HepG2 (cell line): ENCODE measurements around the gene C1QTNF6. TPM values are rescaled to one million over a fixed set of nuclear protein-coding genes. Genes with fewer than 3 reads are reported as not detected.

Experiments
- ARID5B ChIP-seq: IDR thresholded peaks from 2 replicates; pipeline ENCODE4 v1.4.0; 2020; ENCODE audit warnings: mild to moderate bottlenecking, missing genetic modification reagents
- ELF4 ChIP-seq: sonication (generic); formaldehyde crosslinking; IDR thresholded peaks from 2 replicates; pipeline ENCODE4 v1.5.0; 2020; ENCODE audit warnings: missing genetic modification reagents, mild to moderate bottlenecking, moderate library complexity, borderline replicate concordance
- MYPOP ChIP-seq: sonication (generic); formaldehyde crosslinking; IDR thresholded peaks from 2 replicates; pipeline ENCODE4 v1.8.1; 2023; ENCODE audit warnings: mild to moderate bottlenecking, moderate library complexity, missing genetic modification reagents
- NR2F6 ChIP-seq, 2 experiments: IDR thresholded peaks; 2 replicates each; pipeline ENCODE4 v1.6.1; 2016; ENCODE audit warnings: antibody characterized with exemption in 1 of 2, mild to moderate bottlenecking in 1 of 2
- RFX3 ChIP-seq: IDR thresholded peaks from 2 replicates; pipeline ENCODE4 v1.6.1; 2016; ENCODE audit warnings: missing biosample characterization, missing genetic modification reagents
- THAP7 ChIP-seq: sonication (generic); formaldehyde crosslinking; IDR thresholded peaks from 2 replicates; pipeline ENCODE4 v1.8.1; 2023; ENCODE audit warnings: mild to moderate bottlenecking, missing genetic modification reagents
- ZBTB49 ChIP-seq: sonication (generic); formaldehyde crosslinking; IDR thresholded peaks from 2 replicates; pipeline ENCODE4 v1.4.0; 2020; ENCODE audit warnings: missing genetic modification reagents, borderline replicate concordance
- ZNF335 ChIP-seq: sonication (generic); formaldehyde crosslinking; IDR thresholded peaks from 2 replicates; pipeline ENCODE4 v1.4.0; 2020; ENCODE audit warnings: missing genetic modification reagents
- ZNF609 ChIP-seq: sonication (generic); formaldehyde crosslinking; IDR thresholded peaks from 2 replicates; pipeline ENCODE4 v1.4.0; 2020; ENCODE audit warnings: mild to moderate bottlenecking, missing genetic modification reagents, borderline replicate concordance
- ZNF639 ChIP-seq: conservative IDR thresholded peaks from 2 replicates; pipeline ENCODE4 v1.6.1; 2018; ENCODE audit warnings: missing genetic modification reagents
- polyA plus RNA-seq, 8 experiments: library from polyadenylated mRNA; depleted of rRNA in 3 of 8; stranded (reverse) in 7 of 8; unstranded in 1 of 8; fragments of >200 nt; fragmentation: Illumina TruSeq in 4 of 8; extraction: Trizol in 4 of 8; gene quantifications; 2 replicates each; pipeline versions ENCODE4 v1.2.1 to v1.2.3, GENCODE V29; 2011 to 2016; ENCODE audit warnings: low read depth in 4 of 8, missing spikeins in 1 of 8, mixed read lengths in 1 of 8; ENCODE audit not compliant: insufficient read depth in 1 of 8
- total RNA-seq, 5 experiments: library from RNA; depleted of rRNA; stranded (reverse); fragments of >200 nt; fragmentation: Illumina TruSeq; extraction: Trizol; gene quantifications; 2 replicates each; pipeline ENCODE4 v1.2.3, GENCODE V29; 2016; ENCODE audit warnings: low read depth in 1 of 5

The C1QTNF6 gene
- total and polyA plus RNA-seq, 2 of the 13 experiments (the other 11 are each of a cell fraction or from before 2014, with no cell fraction given), result 2.7 to 6.9 TPM

- TF ChIP-seq ZNF609 (CRISPR knock-in tag) (peak; percentile 42; the same call in 1 of the 2 replicates), NR2F6 (IDR thresholded peaks at IDR 0.05) (no peak), NR2F6 (CRISPR knock-in tag; IDR thresholded peaks at IDR 0.05) (0 out of 2 replicates have a peak, but pooled peaks have one; percentile 12), ARID5B (CRISPR knock-in tag) (peak; percentile 44), ZBTB49 (CRISPR knock-in tag) (peak; percentile 13; the same call in 1 of the 2 replicates), ELF4 (CRISPR knock-in tag) (no peak), ZNF335 (CRISPR knock-in tag) (no peak), RFX3 (CRISPR knock-in tag) (no peak), MYPOP (0 out of 2 replicates have a peak, but pooled peaks have one; percentile 23), ZNF639 (CRISPR knock-in tag) (peak; percentile 33; the same call in 1 of the 2 replicates), THAP7 (CRISPR knock-in tag) (peak; percentile 90; the same call in 1 of the 2 replicates)
Observed at GRCh38 chr22:37199760-37200108, 11.7 kb upstream of the C1QTNF6 start (continued).
